PFSK-1 (cell line): ENCODE data around the gene YIPF1.
A peak's percentile ranks its signal among the peaks of the same experiment; 100 is the strongest.

Experiments
- FOXP2 ChIP-seq: optimal IDR thresholded peaks from 2 replicates; pipeline ENCODE3; 2011; ENCODE audit warnings: borderline replicate concordance, control low read depth, inconsistent platforms; ENCODE audit not compliant: insufficient read depth; ENCODE audit errors: extremely low read length, extremely low read depth
- POLR2AphosphoS5 ChIP-seq: IDR thresholded peaks from 2 replicates; pipeline ENCODE4 v1.6.1; 2012; ENCODE audit warnings: low read depth, mild to moderate bottlenecking, control low read depth, low read length, moderate library complexity
- REST ChIP-seq, 2 experiments: IDR thresholded peaks; 2 replicates each; pipeline versions ENCODE4 v1.6.1 to v1.8.0; 2011 to 2012; ENCODE audit warnings: low read depth in 2 of 2, low read length in 2 of 2, control low read depth in 1 of 2, inconsistent platforms in 1 of 2, mild to moderate bottlenecking in 1 of 2, moderate library complexity in 1 of 2; ENCODE audit not compliant: insufficient read depth in 1 of 2
- SIN3A ChIP-seq: IDR thresholded peaks from 2 replicates; pipeline ENCODE4 v1.6.1; 2012; ENCODE audit warnings: mild to moderate bottlenecking, low read length, moderate library complexity, borderline replicate concordance; ENCODE audit not compliant: insufficient read depth
- TAF1 ChIP-seq: IDR thresholded peaks from 2 replicates; pipeline ENCODE4 v1.6.1; 2012; ENCODE audit warnings: low read length, control low read depth, borderline replicate concordance; ENCODE audit not compliant: insufficient read depth

The YIPF1 gene

GRCh38 chr1:53837924-53838653 is 51.5 kb downstream of the YIPF1 start, which contains the start of gene NDC1:
TSS of gene NDC1 (minus strand) at chr1:53838296. CDS start at chr1:53838261, 35 bp downstream.
- TF ChIP-seq REST (IDR thresholded peaks at IDR 0.05; ENCODE audit: insufficient read depth in 1 of 2, low read depth in 2 of 2, low read length in 2 of 2) = no peak
- peak; percentile 49; the same call in 1 of the 2 replicates for TF ChIP-seq POLR2AphosphoS5
- TF ChIP-seq SIN3A = peak; percentile 38; the same call in 1 of the 2 replicates
- TF ChIP-seq TAF1 = peak; percentile 19; the same call in 1 of the 2 replicates
- no peak for TF ChIP-seq FOXP2

GRCh38 chr1:53837646-53837923 is 52.0 kb downstream of the YIPF1 start:
- no peak for TF ChIP-seq TAF1
- TF ChIP-seq REST (IDR thresholded peaks at IDR 0.05; ENCODE audit: insufficient read depth in 1 of 2, low read depth in 2 of 2, low read length in 2 of 2) = no peak
- no peak; the same call in 1 of the 2 replicates for TF ChIP-seq POLR2AphosphoS5
- TF ChIP-seq SIN3A = no peak
- TF ChIP-seq FOXP2 = no peak

DNA sequence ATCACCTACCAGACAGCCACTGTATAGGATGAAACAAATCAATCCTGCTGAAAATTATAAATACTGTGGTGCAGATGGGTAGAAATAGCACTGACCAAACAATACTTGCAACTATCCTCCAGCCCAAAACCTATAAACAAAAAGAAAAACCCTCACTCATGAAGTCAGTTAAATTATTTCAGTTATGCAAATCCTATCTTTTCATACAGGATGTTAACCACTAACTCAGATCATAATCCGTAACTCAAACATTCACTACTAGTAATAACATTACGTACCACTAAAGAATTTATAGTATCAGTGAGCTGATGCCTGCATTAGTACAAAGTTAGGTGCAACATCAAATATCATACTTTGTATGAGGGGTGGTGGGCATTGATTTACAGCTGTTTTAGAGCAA is 54.1 kb downstream of the YIPF1 start:
- no peak for TF ChIP-seq SIN3A

DNA sequence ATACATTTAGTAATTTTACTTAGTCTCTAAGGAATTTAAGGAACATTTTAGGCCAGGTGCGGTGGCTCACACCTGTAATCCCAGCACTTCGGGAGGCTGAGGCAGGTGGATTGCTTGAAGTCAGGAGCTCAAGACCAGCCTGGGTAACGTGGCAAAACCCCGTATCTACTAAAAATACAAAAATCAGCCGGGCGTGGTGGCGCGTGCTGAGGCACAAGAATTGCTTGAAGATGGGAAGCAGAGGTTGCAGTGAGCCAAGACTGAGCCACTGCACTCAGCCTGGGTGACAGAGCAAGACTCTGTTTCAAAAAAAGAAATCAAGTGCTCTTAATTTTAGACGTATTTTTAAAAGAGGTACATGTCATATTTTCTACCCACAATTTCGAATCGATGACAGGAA is 54.8 kb downstream of the YIPF1 start:
- TF ChIP-seq REST (IDR thresholded peaks at IDR 0.05; ENCODE audit: insufficient read depth in 1 of 2, low read depth in 2 of 2, low read length in 2 of 2) = no peak
- TF ChIP-seq FOXP2 = no peak

DNA sequence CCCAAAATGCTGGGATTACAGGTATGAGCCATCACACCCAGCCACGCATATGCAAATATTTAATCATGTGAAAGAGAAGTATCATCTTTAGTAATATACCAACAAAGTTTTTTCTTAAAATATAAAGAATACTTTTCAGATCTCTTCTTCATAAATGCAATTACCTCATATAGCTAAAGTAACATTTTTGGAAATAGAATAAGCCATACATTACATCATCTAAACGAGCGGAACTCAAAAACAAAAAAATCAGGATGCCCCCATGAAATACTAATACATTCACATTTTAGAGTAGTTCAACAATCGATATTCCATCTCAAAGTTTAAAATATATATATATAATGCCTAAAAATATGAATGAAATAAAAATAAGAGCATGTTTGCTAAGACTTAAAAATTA is 56.2 kb downstream of the YIPF1 start:
- TF ChIP-seq POLR2AphosphoS5 (no peak), REST (IDR thresholded peaks at IDR 0.05; ENCODE audit: insufficient read depth in 1 of 2, low read depth in 2 of 2, low read length in 2 of 2) (no peak), SIN3A (no peak), TAF1 (no peak), FOXP2 (no peak)
